ENCODE data around the gene ITGAL.
"Not testable (repeated sequence)": the region's sequence is repeated elsewhere in the genome, so short reads cannot be mapped to it uniquely, and the experiment has no call there.

The ITGAL gene

GRCh38 chr16:30474074-30474452 lies 1.5 kb downstream of the ITGAL start:
- H3K27ac ChIP-seq (ENCODE audit: low read depth, low read length) = no peak overlapping the region
- no peak overlapping the region for H3K9ac ChIP-seq (ENCODE audit: low read depth in 1 of 2, low read length in 2 of 2)
- H3K9me3 ChIP-seq (ENCODE audit: control insufficient read depth in 1 of 2, low read length in 2 of 2) = no peaks in the 10 kb centered on the region
- H3K4me1 ChIP-seq (ENCODE audit: control insufficient read depth in 1 of 2, insufficient read depth in 2 of 2, low read length in 2 of 2) = peaks cover 0 to 4% of the 10 kb centered on the region in 2 donors
- H3K27me3 ChIP-seq (ENCODE audit: control insufficient read depth in 1 of 2, insufficient read depth in 2 of 2, low read length in 2 of 2) = no peaks in the 10 kb centered on the region
- no peaks in the 10 kb centered on the region for H3K36me3 ChIP-seq (ENCODE audit: control insufficient read depth in 1 of 2, insufficient read depth in 2 of 2, low read length in 2 of 2)
- H3K4me3 ChIP-seq (ENCODE audit: low read depth in 1 of 2, low read length in 2 of 2) = peak overlapping the region; percentile 53 to 62

GRCh38 chr16:30474684-30475083 lies 2.1 kb downstream of the ITGAL start:
- Histone ChIP-seq H3K27me3 (ENCODE audit: control insufficient read depth in 1 of 2, insufficient read depth in 2 of 2, low read length in 2 of 2) (no peaks in the 10 kb centered on the region), H3K4me1 (ENCODE audit: control insufficient read depth in 1 of 2, insufficient read depth in 2 of 2, low read length in 2 of 2) (peaks cover 0 to 4% of the 10 kb centered on the region in 2 donors), H3K27ac (ENCODE audit: low read depth, low read length) (no peak overlapping the region), H3K9me3 (ENCODE audit: control insufficient read depth in 1 of 2, low read length in 2 of 2) (no peaks in the 10 kb centered on the region), H3K36me3 (ENCODE audit: control insufficient read depth in 1 of 2, insufficient read depth in 2 of 2, low read length in 2 of 2) (no peaks in the 10 kb centered on the region), H3K4me3 (ENCODE audit: low read depth in 1 of 2, low read length in 2 of 2) (peak overlapping the region in 1 of 2 donors; percentile 53), H3K9ac (ENCODE audit: low read depth in 1 of 2, low read length in 2 of 2) (no peak overlapping the region)

GRCh38 chr16:30476991-30477390 lies 4.4 kb downstream of the ITGAL start:
- Histone ChIP-seq H3K27me3 (ENCODE audit: control insufficient read depth in 1 of 2, insufficient read depth in 2 of 2, low read length in 2 of 2) (no peaks in the 10 kb centered on the region), H3K4me1 (ENCODE audit: control insufficient read depth in 1 of 2, insufficient read depth in 2 of 2, low read length in 2 of 2) (peaks cover 0 to 4% of the 10 kb centered on the region in 2 donors), H3K27ac (ENCODE audit: low read depth, low read length) (no peak overlapping the region), H3K4me3 (ENCODE audit: low read depth in 1 of 2, low read length in 2 of 2) (no peak overlapping the region), H3K9me3 (ENCODE audit: control insufficient read depth in 1 of 2, low read length in 2 of 2) (no peaks in the 10 kb centered on the region), H3K36me3 (ENCODE audit: control insufficient read depth in 1 of 2, insufficient read depth in 2 of 2, low read length in 2 of 2) (no peaks in the 10 kb centered on the region), H3K9ac (ENCODE audit: low read depth in 1 of 2, low read length in 2 of 2) (no peak overlapping the region)

- not testable (repeated sequence) for H3K9ac ChIP-seq (ENCODE audit: low read depth in 1 of 2, low read length in 2 of 2); H3K4me1 ChIP-seq (ENCODE audit: control insufficient read depth in 1 of 2, insufficient read depth in 2 of 2, low read length in 2 of 2); H3K4me3 ChIP-seq (ENCODE audit: low read depth in 1 of 2, low read length in 2 of 2); H3K36me3 ChIP-seq (ENCODE audit: control insufficient read depth in 1 of 2, insufficient read depth in 2 of 2, low read length in 2 of 2); H3K9me3 ChIP-seq (ENCODE audit: control insufficient read depth in 1 of 2, low read length in 2 of 2); H3K27me3 ChIP-seq (ENCODE audit: control insufficient read depth in 1 of 2, insufficient read depth in 2 of 2, low read length in 2 of 2); H3K27ac ChIP-seq (ENCODE audit: low read depth, low read length)
Measured at GRCh38 chr16:30477773-30478172, 5.2 kb downstream of the ITGAL start.

GRCh38 chr16:30478766-30479478 lies 6.4 kb downstream of the ITGAL start:
- Histone ChIP-seq H3K27ac (ENCODE audit: low read depth, low read length) (no peak overlapping the region), H3K27me3 (ENCODE audit: control insufficient read depth in 1 of 2, insufficient read depth in 2 of 2, low read length in 2 of 2) (no peaks in the 10 kb centered on the region), H3K4me1 (ENCODE audit: control insufficient read depth in 1 of 2, insufficient read depth in 2 of 2, low read length in 2 of 2) (no peaks in the 10 kb centered on the region), H3K9me3 (ENCODE audit: control insufficient read depth in 1 of 2, low read length in 2 of 2) (no peaks in the 10 kb centered on the region), H3K9ac (ENCODE audit: low read depth in 1 of 2, low read length in 2 of 2) (no peak overlapping the region), H3K4me3 (ENCODE audit: low read depth in 1 of 2, low read length in 2 of 2) (no peak overlapping the region), H3K36me3 (ENCODE audit: control insufficient read depth in 1 of 2, insufficient read depth in 2 of 2, low read length in 2 of 2) (peaks cover 0 to 5% of the 10 kb centered on the region in 2 donors)

GRCh38 chr16:30481381-30481780 lies 8.8 kb downstream of the ITGAL start:
- H3K9me3 ChIP-seq (ENCODE audit: control insufficient read depth in 1 of 2, low read length in 2 of 2) = no peaks in the 10 kb centered on the region
- peaks cover 0 to 7% of the 10 kb centered on the region in 2 donors for H3K36me3 ChIP-seq (ENCODE audit: control insufficient read depth in 1 of 2, insufficient read depth in 2 of 2, low read length in 2 of 2)
- no peak overlapping the region for H3K9ac ChIP-seq (ENCODE audit: low read depth in 1 of 2, low read length in 2 of 2)
- H3K27ac ChIP-seq (ENCODE audit: low read depth, low read length) = no peak overlapping the region
- H3K27me3 ChIP-seq (ENCODE audit: control insufficient read depth in 1 of 2, insufficient read depth in 2 of 2, low read length in 2 of 2) = no peaks in the 10 kb centered on the region
- no peaks in the 10 kb centered on the region for H3K4me1 ChIP-seq (ENCODE audit: control insufficient read depth in 1 of 2, insufficient read depth in 2 of 2, low read length in 2 of 2)
- H3K4me3 ChIP-seq (ENCODE audit: low read depth in 1 of 2, low read length in 2 of 2) = no peak overlapping the region

GRCh38 chr16:30482366-30482765 lies 9.8 kb downstream of the ITGAL start:
- Histone ChIP-seq H3K9ac (ENCODE audit: low read depth in 1 of 2, low read length in 2 of 2) (no peak overlapping the region), H3K27me3 (ENCODE audit: control insufficient read depth in 1 of 2, insufficient read depth in 2 of 2, low read length in 2 of 2) (no peaks in the 10 kb centered on the region), H3K9me3 (ENCODE audit: control insufficient read depth in 1 of 2, low read length in 2 of 2) (no peaks in the 10 kb centered on the region), H3K27ac (ENCODE audit: low read depth, low read length) (no peak overlapping the region), H3K36me3 (ENCODE audit: control insufficient read depth in 1 of 2, insufficient read depth in 2 of 2, low read length in 2 of 2) (peaks cover 0 to 7% of the 10 kb centered on the region in 2 donors), H3K4me3 (ENCODE audit: low read depth in 1 of 2, low read length in 2 of 2) (no peak overlapping the region), H3K4me1 (ENCODE audit: control insufficient read depth in 1 of 2, insufficient read depth in 2 of 2, low read length in 2 of 2) (no peaks in the 10 kb centered on the region)

- Histone ChIP-seq H3K27ac (ENCODE audit: low read depth, low read length) (no peak overlapping the region), H3K36me3 (ENCODE audit: control insufficient read depth in 1 of 2, insufficient read depth in 2 of 2, low read length in 2 of 2) (peaks cover 0 to 13% of the 10 kb centered on the region in 2 donors), H3K4me3 (ENCODE audit: low read depth in 1 of 2, low read length in 2 of 2) (no peak overlapping the region), H3K9me3 (ENCODE audit: control insufficient read depth in 1 of 2, low read length in 2 of 2) (no peaks in the 10 kb centered on the region), H3K4me1 (ENCODE audit: control insufficient read depth in 1 of 2, insufficient read depth in 2 of 2, low read length in 2 of 2) (no peaks in the 10 kb centered on the region), H3K9ac (ENCODE audit: low read depth in 1 of 2, low read length in 2 of 2) (no peak overlapping the region), H3K27me3 (ENCODE audit: control insufficient read depth in 1 of 2, insufficient read depth in 2 of 2, low read length in 2 of 2) (no peaks in the 10 kb centered on the region)
Measured at GRCh38 chr16:30484887-30485286, 12.3 kb downstream of the ITGAL start.

GRCh38 chr16:30485818-30486436 lies 13.4 kb downstream of the ITGAL start:
- H3K9me3 ChIP-seq (ENCODE audit: control insufficient read depth in 1 of 2, low read length in 2 of 2) = no peaks in the 10 kb centered on the region
- no peak overlapping the region for H3K27ac ChIP-seq (ENCODE audit: low read depth, low read length)
- H3K4me1 ChIP-seq (ENCODE audit: control insufficient read depth in 1 of 2, insufficient read depth in 2 of 2, low read length in 2 of 2) = no peaks in the 10 kb centered on the region
- H3K4me3 ChIP-seq (ENCODE audit: low read depth in 1 of 2, low read length in 2 of 2) = no peak overlapping the region
- peaks cover 0 to 13% of the 10 kb centered on the region in 2 donors for H3K36me3 ChIP-seq (ENCODE audit: control insufficient read depth in 1 of 2, insufficient read depth in 2 of 2, low read length in 2 of 2)
- no peaks in the 10 kb centered on the region for H3K27me3 ChIP-seq (ENCODE audit: control insufficient read depth in 1 of 2, insufficient read depth in 2 of 2, low read length in 2 of 2)
- H3K9ac ChIP-seq (ENCODE audit: low read depth in 1 of 2, low read length in 2 of 2) = no peak overlapping the region

GRCh38 chr16:30488764-30489605 lies 16.4 kb downstream of the ITGAL start:
- peaks cover 0 to 10% of the 10 kb centered on the region in 2 donors for H3K36me3 ChIP-seq (ENCODE audit: control insufficient read depth in 1 of 2, insufficient read depth in 2 of 2, low read length in 2 of 2)

More at GRCh38 chr16:30488764-30489605, 16.4 kb downstream of the ITGAL start:
- Histone ChIP-seq H3K4me1 (ENCODE audit: control insufficient read depth in 1 of 2, insufficient read depth in 2 of 2, low read length in 2 of 2) (peaks cover 0 to 4% of the 10 kb centered on the region in 2 donors), H3K27ac (ENCODE audit: low read depth, low read length) (no peak overlapping the region), H3K9me3 (ENCODE audit: control insufficient read depth in 1 of 2, low read length in 2 of 2) (no peaks in the 10 kb centered on the region), H3K27me3 (ENCODE audit: control insufficient read depth in 1 of 2, insufficient read depth in 2 of 2, low read length in 2 of 2) (no peaks in the 10 kb centered on the region), H3K4me3 (ENCODE audit: low read depth in 1 of 2, low read length in 2 of 2) (no peak overlapping the region), H3K9ac (ENCODE audit: low read depth in 1 of 2, low read length in 2 of 2) (no peak overlapping the region)

All from duodenal mucosa (tissue), 2 donors.